HG02798 (cell line): ENCODE results near the gene SNX1.
"Not testable (repeated sequence)": the region's sequence is repeated elsewhere in the genome, so short reads cannot be mapped to it uniquely, and the experiment has no call there.

Source experiments
- ATAC-seq: cut with Tn5 transposase; IDR thresholded peaks from one replicate; pipeline ENCODE4 v1.9.1; 2021; ENCODE audit warnings: mild to moderate bottlenecking; ENCODE audit not compliant: unreplicated experiment, poor library complexity

SNX1 gene

GRCh38 chr15:64072812-64073211, 23.0 kb upstream of the SNX1 start:
- no peak for ATAC-seq

- ATAC-seq = not testable (repeated sequence)
These were observed 22.3 kb upstream of the SNX1 start for GRCh38 chr15:64073496-64073895.

- no peak for ATAC-seq
These were observed 13.0 kb upstream of the SNX1 start for GRCh38 chr15:64082757-64083156.

GRCh38 chr15:64089543-64090280, 6.1 kb upstream of the SNX1 start:
- ATAC-seq = no peak

- ATAC-seq = no peak
These were observed 5.3 kb upstream of the SNX1 start for GRCh38 chr15:64090527-64090926.

- ATAC-seq = no peak
These were observed 3.5 kb upstream of the SNX1 start for GRCh38 chr15:64092075-64092820.

- peak; percentile 26 for ATAC-seq
These were observed 2.7 kb upstream of the SNX1 start for GRCh38 chr15:64092864-64093626.

GRCh38 chr15:64093627-64094417, 2.0 kb upstream of the SNX1 start, which contains the start of gene CIAO2A:
Gene CIAO2A, minus strand, starts transcription at chr15:64093838. Its CDS starts 70 bp downstream, at chr15:64093768.
- ATAC-seq = peak; percentile 76

- ATAC-seq = no peak
These were observed 369 bp upstream of the SNX1 start for GRCh38 chr15:64095431-64095794.

- ATAC-seq = no peak
These were observed 1.0 kb downstream of the SNX1 start for GRCh38 chr15:64096668-64097384.

- no peak for ATAC-seq
These were observed 3.6 kb downstream of the SNX1 start for GRCh38 chr15:64099379-64099778.

- no peak for ATAC-seq
These were observed 5.2 kb downstream of the SNX1 start for GRCh38 chr15:64100958-64101357.

- no peak for ATAC-seq
These were observed 6.7 kb downstream of the SNX1 start for GRCh38 chr15:64102497-64102896.

GRCh38 chr15:64105113-64105704, 9.4 kb downstream of the SNX1 start:
- no peak for ATAC-seq

GRCh38 chr15:64107337-64107736, 11.6 kb downstream of the SNX1 start:
- no peak for ATAC-seq

GRCh38 chr15:64110108-64110701, 14.4 kb downstream of the SNX1 start:
- ATAC-seq = not testable (repeated sequence)

GRCh38 chr15:64110950-64111678, 15.3 kb downstream of the SNX1 start:
- ATAC-seq = peak; percentile 35

- no peak for ATAC-seq
These were observed 15.9 kb downstream of the SNX1 start for GRCh38 chr15:64111679-64112050.
